ENCODE measurements around the gene DNAJB8. TPM values are rescaled to one million over a fixed set of nuclear protein-coding genes. Genes with fewer than 3 reads are reported as not detected.

DNAJB8 gene
- total RNA-seq, 2 experiments from 2014 or later, result not detected

GRCh38 chr3:128502712-128503111 is 36.0 kb upstream of the DNAJB8 start:
- Mint-ChIP-seq H3K36me3 (ENCODE audit: low read depth) (no peaks in the 10 kb centered on the region), H3K4me1 (ENCODE audit: low read depth) (no peaks in the 10 kb centered on the region), H3K27me3 (peaks cover 63% of the 10 kb centered on the region), H3K9me3 (no peaks in the 10 kb centered on the region), H3K4me3 (no peak overlapping the region), H3K27ac (no peak overlapping the region)
- Histone ChIP-seq H3K36me3 (ENCODE audit: insufficient read depth, low read length) (no peaks in the 10 kb centered on the region), H3K27me3 (ENCODE audit: control insufficient read depth in 1 of 2, insufficient read depth in 2 of 2, low read length in 2 of 2) (peaks cover 15 to 26% of the 10 kb centered on the region in 2 experiments), H3K4me1 (ENCODE audit: insufficient read depth, low read length) (peaks cover 3% of the 10 kb centered on the region), H3K4me3 (ENCODE audit: low read length) (no peak overlapping the region), H3K9me3 (ENCODE audit: control insufficient read depth in 1 of 2, insufficient read depth in 1 of 2, low read length in 2 of 2) (no peaks in the 10 kb centered on the region), H3K27ac (ENCODE audit: low read depth in 1 of 2, low read length in 2 of 2) (no peak overlapping the region)
- ChIA-PET CTCF (no interaction called here), POLR2A (no interaction called here)
- DNase-seq (no peak), ATAC-seq (ENCODE audit: poor library complexity) (no peak)
- no peak for TF ChIP-seq CTCF (IDR thresholded peaks at IDR 0.05)
- intact Hi-C loops (cut with DNase I, micrococcal nuclease), result no loop called here

- Mint-ChIP-seq H3K4me3 (no peak overlapping the region), H3K27me3 (peaks cover 64% of the 10 kb centered on the region), H3K27ac (no peak overlapping the region), H3K36me3 (ENCODE audit: low read depth) (no peaks in the 10 kb centered on the region), H3K4me1 (ENCODE audit: low read depth) (no peaks in the 10 kb centered on the region), H3K9me3 (no peaks in the 10 kb centered on the region)
- ATAC-seq (ENCODE audit: poor library complexity), result no peak
- Histone ChIP-seq H3K4me1 (ENCODE audit: insufficient read depth, low read length) (peaks cover 9% of the 10 kb centered on the region), H3K9me3 (ENCODE audit: control insufficient read depth in 1 of 2, insufficient read depth in 1 of 2, low read length in 2 of 2) (peaks cover 0 to 12% of the 10 kb centered on the region in 2 experiments), H3K27me3 (ENCODE audit: control insufficient read depth in 1 of 2, insufficient read depth in 2 of 2, low read length in 2 of 2) (peaks cover 27 to 28% of the 10 kb centered on the region in 2 experiments), H3K27ac (ENCODE audit: low read depth in 1 of 2, low read length in 2 of 2) (no peak overlapping the region), H3K36me3 (ENCODE audit: insufficient read depth, low read length) (no peaks in the 10 kb centered on the region), H3K4me3 (ENCODE audit: low read length) (no peak overlapping the region)
- DNase-seq, result no peak
- POLR2A ChIA-PET, result no interaction called here
- CTCF ChIA-PET, result interaction anchor here (1.6 kb wide), 1 partner anchor 75 kb away, joined by 4 read pairs; no protein-coding TSS in a partner anchor
- TF ChIP-seq CTCF (IDR thresholded peaks at IDR 0.05), result no peak
- intact Hi-C loops (cut with DNase I, micrococcal nuclease), result no loop called here
Measured at GRCh38 chr3:128501431-128501830, 34.7 kb upstream of the DNAJB8 start.

GRCh38 chr3:128500556-128500955 is 33.9 kb upstream of the DNAJB8 start:
- peaks cover 6% of the 10 kb centered on the region for H3K4me1 Mint-ChIP-seq (ENCODE audit: low read depth)
- H3K27me3 ChIP-seq (ENCODE audit: control insufficient read depth in 1 of 2, insufficient read depth in 2 of 2, low read length in 2 of 2), result peaks cover 28 to 33% of the 10 kb centered on the region in 2 experiments
- H3K36me3 ChIP-seq (ENCODE audit: insufficient read depth, low read length), result no peaks in the 10 kb centered on the region
- ChIA-PET CTCF (interaction anchor here (1.6 kb wide), 1 partner anchor 75 kb away, joined by 4 read pairs; no protein-coding TSS in a partner anchor), POLR2A (no interaction called here)
- no peaks in the 10 kb centered on the region for H3K9me3 Mint-ChIP-seq
- ATAC-seq (ENCODE audit: poor library complexity) (no peak), DNase-seq (no peak)
- TF ChIP-seq CTCF (IDR thresholded peaks at IDR 0.05), result no peak
- peaks cover 9% of the 10 kb centered on the region for H3K4me1 ChIP-seq (ENCODE audit: insufficient read depth, low read length)
- H3K4me3 ChIP-seq (ENCODE audit: low read length), result no peak overlapping the region
- H3K27me3 Mint-ChIP-seq, result peaks cover 68% of the 10 kb centered on the region
- H3K27ac ChIP-seq (ENCODE audit: low read depth in 1 of 2, low read length in 2 of 2), result no peak overlapping the region
- no peak overlapping the region for H3K4me3 Mint-ChIP-seq
- H3K9me3 ChIP-seq (ENCODE audit: control insufficient read depth in 1 of 2, insufficient read depth in 1 of 2, low read length in 2 of 2), result peaks cover 0 to 12% of the 10 kb centered on the region in 2 experiments
- H3K27ac Mint-ChIP-seq, result no peak overlapping the region
- no peaks in the 10 kb centered on the region for H3K36me3 Mint-ChIP-seq (ENCODE audit: low read depth)
- intact Hi-C loops (cut with DNase I, micrococcal nuclease), result no loop called here
